Colonic mucosa (tissue), 4 donors: Measurements from ENCODE around the gene ERFL. TPM values are rescaled to one million over a fixed set of nuclear protein-coding genes. Genes with fewer than 3 reads are reported as not detected.
A peak's percentile ranks its signal among the peaks of the same experiment; 100 is the strongest.

Source experiments
- DNase-seq: peaks from one replicate; pipeline ENCODE4 v3.0.0-alpha.2; 2020
- H3K27ac ChIP-seq: fragments of 200-600 bp; one replicate; pipeline ENCODE4 v1.8.0; 2021
- H3K27me3 ChIP-seq: fragments of 200-600 bp; one replicate; pipeline ENCODE4 v1.8.0; 2021
- H3K36me3 ChIP-seq: fragments of 200-600 bp; one replicate; pipeline ENCODE4 v1.8.0; 2021
- H3K4me1 ChIP-seq: fragments of 200-600 bp; one replicate; pipeline ENCODE4 v1.8.0; 2021; ENCODE audit warnings: mild to moderate bottlenecking
- H3K4me3 ChIP-seq: fragments of 200-600 bp; one replicate; pipeline ENCODE4 v1.8.0; 2021
- H3K9ac ChIP-seq, 2 donors: one replicate each; pipeline ENCODE4 v1.7.0; 2013; ENCODE audit warnings: control low read depth in 2 of 2, low read depth in 2 of 2, low read length in 2 of 2
- H3K9me3 ChIP-seq: fragments of 200-600 bp; one replicate; pipeline ENCODE4 v1.8.0; 2021
- intact Hi-C: fragments of 100-400 bp; cut with DNase I; formaldehyde crosslinking; loops from one replicate; pipeline ENCODE4 v1.14.1; 2022
- total RNA-seq, 2 donors: library from RNA; stranded (reverse); fragmentation: NEBNext Ultra II Directional in 1 of 2; extraction: Animal tissue kit (Norgen Biotek cat#: 25700) in 1 of 2; gene quantifications; one replicate each; pipeline ENCODE4 v1.2.1, GENCODE V29; 2021
- TF ChIP-seq, protein P1 (sequence below): fragments of 200-600 bp; IDR thresholded peaks from one replicate; pipeline ENCODE4 v1.8.0; 2022; ENCODE audit warnings: antibody characterized with exemption, mild to moderate bottlenecking
- donor health status: healthy.
- donor health status: DM: no; HTN: no; CAD: no.
- donor health status: DM: no; HTN: no; CAD: no.

ERFL gene
- total RNA-seq, 2 donors from 2014 or later = 0.42 to 0.47 TPM

DNA sequence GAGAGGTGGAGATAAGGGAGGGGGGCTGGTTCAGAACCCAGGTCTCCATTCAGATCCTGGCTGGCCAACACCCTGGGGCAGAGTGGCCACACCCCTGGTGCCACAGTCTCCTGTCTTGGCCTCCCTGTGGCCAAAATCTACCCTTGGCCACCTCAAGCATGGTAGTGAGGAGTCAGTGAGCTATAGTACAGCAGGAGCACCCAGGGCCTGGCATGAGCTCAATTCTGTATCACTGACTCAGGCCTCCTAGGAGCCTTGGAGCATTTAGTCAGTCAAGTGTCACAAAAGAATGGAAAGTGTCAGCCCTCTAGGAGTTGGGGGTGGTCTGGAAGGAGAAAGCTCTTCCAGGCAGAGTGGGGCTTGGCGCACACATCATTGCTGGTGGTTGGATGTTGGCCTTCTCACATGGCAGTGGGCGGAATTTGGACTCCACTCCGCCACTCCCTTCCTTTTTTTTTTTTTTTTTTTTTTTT is 57.8 kb downstream of the ERFL start:
- Histone ChIP-seq H3K4me3 (no peak overlapping the region), H3K27ac (peak overlapping the region; percentile 26), H3K36me3 (peaks cover 25% of the 10 kb centered on the region), H3K9ac (peak overlapping the region in 1 of 2 donors; percentile 28), H3K4me1 (peaks cover 5% of the 10 kb centered on the region), H3K9me3 (no peaks in the 10 kb centered on the region), H3K27me3 (no peaks in the 10 kb centered on the region)
- no peak for DNase-seq
- intact Hi-C loops = loop anchor here (5.0 kb wide), 1 partner anchor 82 kb away; no protein-coding TSS in a partner anchor
- TF ChIP-seq, protein P1, sequence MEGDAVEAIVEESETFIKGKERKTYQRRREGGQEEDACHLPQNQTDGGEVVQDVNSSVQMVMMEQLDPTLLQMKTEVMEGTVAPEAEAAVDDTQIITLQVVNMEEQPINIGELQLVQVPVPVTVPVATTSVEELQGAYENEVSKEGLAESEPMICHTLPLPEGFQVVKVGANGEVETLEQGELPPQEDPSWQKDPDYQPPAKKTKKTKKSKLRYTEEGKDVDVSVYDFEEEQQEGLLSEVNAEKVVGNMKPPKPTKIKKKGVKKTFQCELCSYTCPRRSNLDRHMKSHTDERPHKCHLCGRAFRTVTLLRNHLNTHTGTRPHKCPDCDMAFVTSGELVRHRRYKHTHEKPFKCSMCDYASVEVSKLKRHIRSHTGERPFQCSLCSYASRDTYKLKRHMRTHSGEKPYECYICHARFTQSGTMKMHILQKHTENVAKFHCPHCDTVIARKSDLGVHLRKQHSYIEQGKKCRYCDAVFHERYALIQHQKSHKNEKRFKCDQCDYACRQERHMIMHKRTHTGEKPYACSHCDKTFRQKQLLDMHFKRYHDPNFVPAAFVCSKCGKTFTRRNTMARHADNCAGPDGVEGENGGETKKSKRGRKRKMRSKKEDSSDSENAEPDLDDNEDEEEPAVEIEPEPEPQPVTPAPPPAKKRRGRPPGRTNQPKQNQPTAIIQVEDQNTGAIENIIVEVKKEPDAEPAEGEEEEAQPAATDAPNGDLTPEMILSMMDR = no peak

DNA sequence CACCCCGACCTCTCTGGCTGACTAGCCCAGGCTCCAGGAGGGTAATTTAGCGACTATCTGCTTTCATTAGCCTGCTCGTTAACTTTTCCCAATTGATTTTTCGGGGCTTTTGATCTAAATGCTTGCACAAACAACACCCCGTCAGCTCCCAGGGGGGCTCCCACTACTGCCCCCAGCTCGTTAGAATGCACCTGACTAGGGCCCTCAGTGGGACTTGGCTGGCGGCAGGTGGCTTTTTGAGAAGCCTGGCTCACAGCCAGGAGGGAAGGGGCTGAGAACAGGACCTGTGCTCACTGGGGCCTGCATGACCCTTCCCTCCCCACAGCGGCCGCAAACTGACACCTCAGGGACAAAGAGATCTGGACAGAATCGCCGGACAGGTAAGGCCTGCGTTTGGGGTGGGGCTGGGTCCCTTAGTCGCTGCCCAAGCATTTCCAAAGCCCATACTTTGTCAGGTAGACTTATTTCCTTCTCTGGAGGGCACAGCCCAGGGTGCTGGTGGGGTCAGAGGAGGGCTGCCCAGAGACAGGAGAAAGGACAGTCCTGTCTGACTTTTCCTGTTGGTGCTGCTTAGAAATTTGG is 58.8 kb downstream of the ERFL start:
- intact Hi-C loops = no loop called here
- peaks cover 30% of the 10 kb centered on the region for H3K36me3 ChIP-seq
- TF ChIP-seq, protein P1 = no peak
- DNase-seq = no peak
- H3K27me3 ChIP-seq = no peaks in the 10 kb centered on the region
- peaks cover 5% of the 10 kb centered on the region for H3K4me1 ChIP-seq
- H3K27ac ChIP-seq = no peak overlapping the region
- no peak overlapping the region for H3K9ac ChIP-seq
- no peak overlapping the region for H3K4me3 ChIP-seq
- no peaks in the 10 kb centered on the region for H3K9me3 ChIP-seq

DNA sequence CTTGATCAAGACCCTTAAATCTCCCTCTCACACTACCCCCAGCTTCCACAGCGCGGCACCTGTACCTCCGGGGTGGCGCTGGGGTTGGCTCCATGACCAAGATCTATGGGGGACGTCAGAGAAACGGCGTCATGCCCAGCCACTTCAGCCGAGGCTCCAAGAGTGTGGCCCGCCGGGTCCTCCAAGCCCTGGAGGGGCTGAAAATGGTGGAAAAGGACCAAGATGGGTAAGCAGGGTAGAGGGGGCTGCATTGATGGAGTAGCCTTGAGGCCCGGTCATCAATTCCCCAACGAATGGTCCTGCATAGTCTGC is 59.3 kb downstream of the ERFL start:
- no peak for DNase-seq
- Histone ChIP-seq H3K9me3 (no peaks in the 10 kb centered on the region), H3K36me3 (peaks cover 35% of the 10 kb centered on the region), H3K4me1 (peaks cover 5% of the 10 kb centered on the region), H3K27ac (no peak overlapping the region), H3K9ac (no peak overlapping the region), H3K27me3 (no peaks in the 10 kb centered on the region), H3K4me3 (no peak overlapping the region)
- TF ChIP-seq, protein P1 = no peak
- intact Hi-C loops = no loop called here

DNA sequence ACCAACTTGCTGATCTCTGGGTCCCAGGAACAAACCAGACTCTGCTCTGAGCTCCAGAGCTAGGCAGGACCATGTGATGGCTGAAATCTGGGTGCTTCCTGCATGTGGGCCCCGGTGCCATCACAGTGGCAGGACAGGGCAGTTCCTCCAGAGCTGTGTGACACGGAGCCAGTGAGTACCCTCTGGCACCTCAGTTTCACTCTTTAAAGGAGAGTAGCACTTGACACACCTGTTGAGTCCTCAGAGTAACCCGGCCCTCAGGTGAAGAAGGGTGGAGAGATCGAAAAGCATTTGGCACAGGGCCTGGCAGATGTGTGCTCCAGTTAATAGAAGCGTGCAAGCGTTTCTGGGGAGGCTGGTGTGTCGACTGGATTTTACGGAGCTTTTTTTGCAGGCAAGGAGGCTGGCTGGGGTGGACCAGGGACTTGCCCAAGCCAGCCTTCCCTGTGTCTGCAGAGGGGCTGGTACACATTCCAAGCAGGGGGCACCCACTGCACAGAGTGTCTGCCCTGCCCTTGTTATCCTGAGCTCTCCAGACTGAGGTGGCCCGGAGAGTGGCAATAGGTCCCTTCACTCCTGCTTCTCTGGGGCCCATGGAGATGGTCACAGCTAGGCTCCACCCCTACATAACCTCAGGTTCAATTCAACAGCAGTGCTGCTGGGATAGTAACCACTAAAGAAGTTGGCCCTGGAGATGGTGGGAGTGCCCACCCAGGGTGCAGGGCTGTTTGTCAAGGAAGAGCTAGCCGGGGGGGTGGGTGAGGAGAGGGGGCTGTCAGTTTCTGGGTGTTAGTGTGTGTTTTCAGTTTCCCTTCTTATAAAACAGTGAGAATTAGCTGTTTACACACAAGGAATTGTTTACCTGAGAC is 59.9 kb downstream of the ERFL start:
- DNase-seq = no peak
- no peak overlapping the region for H3K4me3 ChIP-seq
- peak overlapping the region; percentile 32 to 50 for H3K9ac ChIP-seq
- peaks cover 40% of the 10 kb centered on the region for H3K36me3 ChIP-seq
- H3K4me1 ChIP-seq = peaks cover 7% of the 10 kb centered on the region
- no peaks in the 10 kb centered on the region for H3K9me3 ChIP-seq
- no peak overlapping the region for H3K27ac ChIP-seq
- TF ChIP-seq, protein P1 = no peak
- intact Hi-C loops = no loop called here
- H3K27me3 ChIP-seq = no peaks in the 10 kb centered on the region

DNA sequence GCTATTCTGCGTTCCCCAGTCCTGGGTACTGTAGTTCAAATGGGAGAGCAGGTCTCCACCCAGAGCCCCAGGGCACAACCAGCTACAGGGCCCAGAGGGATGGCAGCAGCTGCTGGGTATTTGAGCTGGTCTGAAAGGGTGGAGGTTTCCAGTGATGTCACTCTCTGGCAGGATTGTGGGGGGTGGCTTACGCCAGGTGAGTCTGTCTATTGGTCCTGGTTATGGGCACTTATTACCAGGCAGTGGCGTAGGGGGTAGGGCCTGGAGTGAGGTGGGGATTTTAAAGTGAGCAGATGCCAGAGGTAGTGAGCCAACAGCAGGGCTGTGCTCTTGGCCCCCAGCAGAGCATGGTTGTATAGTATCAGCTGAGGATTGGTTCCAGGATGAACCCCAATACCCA is 62.0 kb downstream of the ERFL start:
- peaks cover 12% of the 10 kb centered on the region for H3K4me1 ChIP-seq
- no peaks in the 10 kb centered on the region for H3K27me3 ChIP-seq
- TF ChIP-seq, protein P1 = no peak
- H3K9me3 ChIP-seq = no peaks in the 10 kb centered on the region
- H3K4me3 ChIP-seq = no peak overlapping the region
- no peak overlapping the region for H3K9ac ChIP-seq
- peaks cover 41% of the 10 kb centered on the region for H3K36me3 ChIP-seq
- no peak for DNase-seq
- no peak overlapping the region for H3K27ac ChIP-seq
- intact Hi-C loops = no loop called here
